TTC549 (cell line): ENCODE data around the gene GALNT10.
"Not testable (repeated sequence)": the region's sequence is repeated elsewhere in the genome, so short reads cannot be mapped to it uniquely, and the experiment has no call there.

Source experiments
- FAIRE-seq: peaks from 2 replicates; lab custom pipeline; 2012; peaks lifted over from hg19 to GRCh38; lab: Jason Lieb, UNC

GALNT10 gene

GRCh38 chr5:154190595-154191304 is at the start of gene GALNT10:
TSS of gene GALNT10 (plus strand) at chr5:154190733. CDS start at chr5:154190867, 134 bp downstream.
- FAIRE-seq: no peak

GRCh38 chr5:154141745-154142221 is 48.8 kb upstream of the GALNT10 start:
- FAIRE-seq: no peak

- FAIRE-seq: no peak
These were observed 47.3 kb upstream of the GALNT10 start for GRCh38 chr5:154143211-154143641.

- no peak for FAIRE-seq
These were observed 45.3 kb upstream of the GALNT10 start for GRCh38 chr5:154145268-154145667.

GRCh38 chr5:154146409-154146808 is 44.1 kb upstream of the GALNT10 start:
- FAIRE-seq: no peak

- no peak for FAIRE-seq
These were observed 42.9 kb upstream of the GALNT10 start for GRCh38 chr5:154147666-154148065.

- FAIRE-seq: not testable (repeated sequence)
These were observed 40.1 kb upstream of the GALNT10 start for GRCh38 chr5:154150471-154150870.

- no peak for FAIRE-seq
These were observed 32.8 kb upstream of the GALNT10 start for GRCh38 chr5:154157483-154158378.

GRCh38 chr5:154158379-154158737 is 32.2 kb upstream of the GALNT10 start:
- FAIRE-seq: no peak

- FAIRE-seq: no peak
These were observed 31.2 kb upstream of the GALNT10 start for GRCh38 chr5:154159343-154159742.

GRCh38 chr5:154162539-154163151 is 27.9 kb upstream of the GALNT10 start:
- FAIRE-seq: no peak

GRCh38 chr5:154163327-154164248 is 26.9 kb upstream of the GALNT10 start:
- FAIRE-seq: no peak

- FAIRE-seq: no peak
These were observed 26.3 kb upstream of the GALNT10 start for GRCh38 chr5:154164249-154164581.

- FAIRE-seq: no peak
These were observed 24.6 kb upstream of the GALNT10 start for GRCh38 chr5:154165886-154166285.

- FAIRE-seq: no peak
These were observed 23.4 kb upstream of the GALNT10 start for GRCh38 chr5:154166901-154167791.

- no peak for FAIRE-seq
These were observed 22.1 kb upstream of the GALNT10 start for GRCh38 chr5:154168395-154168794.

- FAIRE-seq: no peak
These were observed 17.7 kb upstream of the GALNT10 start for GRCh38 chr5:154172785-154173184.

- no peak for FAIRE-seq
These were observed 16.4 kb upstream of the GALNT10 start for GRCh38 chr5:154174091-154174490.

GRCh38 chr5:154176181-154176580 is 14.4 kb upstream of the GALNT10 start:
- no peak for FAIRE-seq

- FAIRE-seq: no peak
These were observed 11.9 kb upstream of the GALNT10 start for GRCh38 chr5:154178661-154179060.
